ENCODE results near the gene UBE2K.
A peak's percentile ranks its signal among the peaks of the same experiment; 100 is the strongest.
"Not testable (repeated sequence)": the region's sequence is repeated elsewhere in the genome, so short reads cannot be mapped to it uniquely, and the experiment has no call there.

UBE2K gene

DNA sequence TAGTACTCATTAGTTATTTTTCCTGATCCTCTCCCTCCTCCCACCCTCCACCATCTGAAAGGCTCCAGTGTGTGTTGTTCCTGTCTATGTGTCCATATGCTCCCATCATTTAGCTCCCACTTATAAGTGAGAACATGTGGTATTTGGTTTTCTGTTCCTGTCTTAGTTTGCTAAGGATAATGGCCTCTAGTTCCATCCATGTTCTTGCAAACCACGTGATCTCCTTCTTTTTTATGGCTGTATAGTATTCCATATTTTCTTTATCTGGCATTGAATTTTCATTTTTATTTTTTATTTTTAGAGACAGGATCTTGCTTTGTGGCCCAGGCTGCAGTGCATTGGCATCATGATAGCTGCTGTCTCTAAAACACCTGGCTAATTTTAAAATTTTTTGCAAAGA, 11.9 kb upstream of the UBE2K start:
- Histone ChIP-seq H3K27ac (ENCODE audit: low read depth, low read length) (no peak overlapping the region), H3K4me1 (ENCODE audit: control insufficient read depth in 5 of 5, insufficient read depth in 5 of 5, low read length in 5 of 5) (peaks cover 0 to 4% (median 0%) of the 10 kb centered on the region in 5 donors), H3K9ac (ENCODE audit: low read length in 5 of 5) (no peak overlapping the region), H3K9me3 (ENCODE audit: control insufficient read depth in 5 of 5, low read length in 5 of 5) (no peaks in the 10 kb centered on the region), H3K27me3 (ENCODE audit: control insufficient read depth in 5 of 5, insufficient read depth in 4 of 5, low read length in 5 of 5) (no peaks in the 10 kb centered on the region), H3K4me3 (ENCODE audit: low read depth in 1 of 5, low read length in 5 of 5) (no peak overlapping the region), H3K36me3 (ENCODE audit: control insufficient read depth in 5 of 5, insufficient read depth in 5 of 5, low read length in 5 of 5) (no peaks in the 10 kb centered on the region)

DNA sequence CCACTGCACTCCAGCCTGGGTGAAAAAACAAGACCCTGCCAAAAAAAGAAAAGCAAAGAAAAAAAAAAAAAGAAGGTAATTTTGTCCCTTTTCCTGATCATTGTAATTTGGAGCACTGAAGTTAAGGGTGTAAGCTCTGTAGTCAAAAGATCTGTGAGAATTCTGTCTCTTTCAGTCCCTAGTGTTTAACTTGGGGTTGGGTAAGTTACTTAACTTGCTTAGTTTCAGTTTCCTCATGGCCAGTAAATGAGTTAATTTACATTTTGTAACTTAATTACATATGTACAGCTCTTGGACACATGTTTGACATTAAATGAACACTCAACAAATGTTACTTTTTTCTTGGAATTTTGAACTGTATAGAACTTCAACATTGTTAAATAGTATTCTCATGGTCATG, 10.9 kb upstream of the UBE2K start:
- H3K27ac ChIP-seq (ENCODE audit: low read depth, low read length) = no peak overlapping the region
- no peaks in the 10 kb centered on the region for H3K27me3 ChIP-seq (ENCODE audit: control insufficient read depth in 5 of 5, insufficient read depth in 4 of 5, low read length in 5 of 5)
- no peaks in the 10 kb centered on the region for H3K9me3 ChIP-seq (ENCODE audit: control insufficient read depth in 5 of 5, low read length in 5 of 5)
- no peaks in the 10 kb centered on the region for H3K36me3 ChIP-seq (ENCODE audit: control insufficient read depth in 5 of 5, insufficient read depth in 5 of 5, low read length in 5 of 5)
- H3K9ac ChIP-seq (ENCODE audit: low read length in 5 of 5) = no peak overlapping the region
- no peak overlapping the region for H3K4me3 ChIP-seq (ENCODE audit: low read depth in 1 of 5, low read length in 5 of 5)
- H3K4me1 ChIP-seq (ENCODE audit: control insufficient read depth in 5 of 5, insufficient read depth in 5 of 5, low read length in 5 of 5) = peaks cover 0 to 2% (median 0%) of the 10 kb centered on the region in 5 donors

DNA sequence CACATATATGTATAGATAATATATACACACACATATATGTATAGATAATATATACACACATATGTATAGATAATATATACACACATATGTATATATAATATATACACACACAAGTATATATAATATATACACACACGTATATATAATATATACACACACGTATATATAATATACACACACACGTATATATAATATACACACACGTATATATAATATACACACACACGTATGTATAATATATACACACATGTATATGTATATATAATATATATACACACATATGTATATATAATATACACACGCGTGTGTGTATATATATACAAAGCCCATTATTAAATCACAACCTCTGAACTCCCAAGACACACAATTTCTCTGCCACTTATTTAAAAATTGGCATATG, 8.0 kb upstream of the UBE2K start:
- H3K4me3 ChIP-seq (ENCODE audit: low read depth in 1 of 5, low read length in 5 of 5) = no peak overlapping the region
- no peak overlapping the region for H3K9ac ChIP-seq (ENCODE audit: low read length in 5 of 5)
- H3K4me1 ChIP-seq (ENCODE audit: control insufficient read depth in 5 of 5, insufficient read depth in 5 of 5, low read length in 5 of 5) = no peaks in the 10 kb centered on the region
- H3K27me3 ChIP-seq (ENCODE audit: control insufficient read depth in 5 of 5, insufficient read depth in 4 of 5, low read length in 5 of 5) = no peaks in the 10 kb centered on the region
- H3K9me3 ChIP-seq (ENCODE audit: control insufficient read depth in 5 of 5, low read length in 5 of 5) = no peaks in the 10 kb centered on the region
- H3K36me3 ChIP-seq (ENCODE audit: control insufficient read depth in 5 of 5, insufficient read depth in 5 of 5, low read length in 5 of 5) = no peaks in the 10 kb centered on the region
- H3K27ac ChIP-seq (ENCODE audit: low read depth, low read length) = no peak overlapping the region

DNA sequence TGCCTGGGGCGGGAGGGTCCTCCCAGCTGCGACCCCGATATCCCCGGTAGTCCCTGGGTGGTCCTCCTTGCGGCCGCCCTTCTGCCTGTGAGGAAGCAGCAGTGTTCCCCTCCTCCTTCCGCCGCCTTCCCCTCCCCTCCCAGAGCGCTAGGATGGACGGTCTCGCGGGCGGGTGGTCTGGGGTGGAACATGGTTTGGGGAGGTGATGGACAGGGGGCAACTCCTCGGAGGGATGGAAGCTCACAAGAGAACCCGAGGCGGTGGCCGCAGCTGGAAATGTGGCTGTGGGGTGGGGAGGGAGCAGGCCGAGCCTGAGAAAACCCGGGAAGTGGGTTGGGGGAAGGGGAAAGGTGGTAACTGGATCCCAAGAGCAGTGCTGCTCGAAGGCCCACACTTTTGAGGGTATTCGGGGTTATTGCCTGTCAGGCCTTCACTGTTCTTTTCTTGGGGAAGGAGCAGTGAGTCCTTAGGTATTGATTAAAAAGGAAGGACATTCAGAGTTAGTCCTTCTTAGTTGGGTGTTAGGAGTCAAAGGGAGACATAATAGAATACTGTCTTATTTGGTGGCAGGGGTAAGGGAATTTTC, 581 bp downstream of the UBE2K start:
- Histone ChIP-seq H3K4me1 (ENCODE audit: control insufficient read depth in 5 of 5, insufficient read depth in 5 of 5, low read length in 5 of 5) (peaks cover 3 to 42% (median 36%) of the 10 kb centered on the region in 5 donors), H3K4me3 (ENCODE audit: low read depth in 1 of 5, low read length in 5 of 5) (peak overlapping the region; percentile 81 to 100 (median 99)), H3K36me3 (ENCODE audit: control insufficient read depth in 5 of 5, insufficient read depth in 5 of 5, low read length in 5 of 5) (peaks cover 0 to 8% (median 3%) of the 10 kb centered on the region in 5 donors), H3K27ac (ENCODE audit: low read depth, low read length) (peak overlapping the region; percentile 97), H3K9me3 (ENCODE audit: control insufficient read depth in 5 of 5, low read length in 5 of 5) (no peaks in the 10 kb centered on the region), H3K27me3 (ENCODE audit: control insufficient read depth in 5 of 5, insufficient read depth in 4 of 5, low read length in 5 of 5) (no peaks in the 10 kb centered on the region), H3K9ac (ENCODE audit: low read length in 5 of 5) (peak overlapping the region; percentile 84 to 99 (median 98))

DNA sequence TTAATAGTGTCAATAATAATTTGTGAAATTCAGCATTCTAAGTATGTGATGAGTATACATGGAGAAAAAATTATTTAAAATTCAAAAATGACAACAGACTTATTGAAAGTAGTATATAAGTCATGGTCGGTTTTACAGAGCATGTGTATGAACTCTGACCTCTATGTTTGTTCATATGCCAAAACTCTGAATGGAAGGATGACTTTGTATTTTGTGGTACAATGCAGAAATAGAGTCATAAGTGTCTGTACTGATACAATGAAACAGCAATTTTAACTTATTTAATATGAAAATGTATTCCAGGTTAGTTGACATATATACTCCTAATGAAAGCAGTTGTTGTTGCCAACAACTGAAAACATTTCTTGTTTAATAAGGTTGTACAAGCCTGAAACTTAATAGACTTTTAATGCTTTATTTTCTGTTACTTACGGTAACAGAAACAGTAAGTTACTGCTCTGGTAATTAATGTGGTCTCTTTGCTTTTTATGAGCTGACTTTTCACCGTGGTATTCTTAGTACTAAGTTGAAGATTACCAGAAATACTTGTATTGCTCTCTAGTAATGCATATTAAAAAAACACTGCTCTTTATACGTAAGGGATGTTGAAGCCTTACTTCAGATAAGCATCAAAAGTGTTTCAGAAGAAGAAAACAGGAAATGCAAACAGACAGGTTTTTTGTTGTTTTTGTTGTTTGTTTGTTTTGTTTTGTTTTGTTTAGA, 1.9 kb downstream of the UBE2K start:
- H3K27me3 ChIP-seq (ENCODE audit: control insufficient read depth in 5 of 5, insufficient read depth in 4 of 5, low read length in 5 of 5) = no peaks in the 10 kb centered on the region
- peak overlapping the region in 3 of 5 donors; percentile 25 to 98 (median 98) for H3K9ac ChIP-seq (ENCODE audit: low read length in 5 of 5)
- peak overlapping the region; percentile 5 to 100 (median 81) for H3K4me3 ChIP-seq (ENCODE audit: low read depth in 1 of 5, low read length in 5 of 5)
- H3K9me3 ChIP-seq (ENCODE audit: control insufficient read depth in 5 of 5, low read length in 5 of 5) = no peaks in the 10 kb centered on the region
- peak overlapping the region; percentile 97 for H3K27ac ChIP-seq (ENCODE audit: low read depth, low read length)
- H3K36me3 ChIP-seq (ENCODE audit: control insufficient read depth in 5 of 5, insufficient read depth in 5 of 5, low read length in 5 of 5) = peaks cover 0 to 8% (median 3%) of the 10 kb centered on the region in 5 donors
- peaks cover 3 to 42% (median 36%) of the 10 kb centered on the region in 5 donors for H3K4me1 ChIP-seq (ENCODE audit: control insufficient read depth in 5 of 5, insufficient read depth in 5 of 5, low read length in 5 of 5)

DNA sequence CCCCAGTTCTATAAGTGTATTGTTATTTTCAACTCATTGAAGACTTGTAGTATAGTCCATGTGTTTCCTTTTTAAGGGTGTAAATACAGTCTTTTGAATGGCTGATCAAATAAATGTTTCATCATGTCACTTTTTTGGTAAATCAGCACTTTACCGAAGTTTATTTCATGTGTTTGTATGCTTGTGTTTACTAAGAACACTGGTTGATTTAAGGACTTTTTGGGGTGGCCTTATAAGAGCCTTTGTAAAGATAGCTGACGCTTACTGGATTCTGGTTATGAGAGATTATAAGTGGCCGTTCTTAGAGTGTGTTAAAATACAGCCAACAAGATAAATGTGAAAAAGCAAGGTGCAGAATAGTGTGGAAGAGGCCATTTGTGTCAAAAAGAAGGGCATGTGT, 2.6 kb downstream of the UBE2K start:
- Histone ChIP-seq H3K27ac (ENCODE audit: low read depth, low read length) (peak overlapping the region; percentile 97), H3K36me3 (ENCODE audit: control insufficient read depth in 5 of 5, insufficient read depth in 5 of 5, low read length in 5 of 5) (peaks cover 0 to 8% (median 3%) of the 10 kb centered on the region in 5 donors), H3K4me1 (ENCODE audit: control insufficient read depth in 5 of 5, insufficient read depth in 5 of 5, low read length in 5 of 5) (peaks cover 3 to 42% (median 36%) of the 10 kb centered on the region in 5 donors), H3K4me3 (ENCODE audit: low read depth in 1 of 5, low read length in 5 of 5) (peak overlapping the region in 2 of 5 donors; percentile 23 to 81), H3K27me3 (ENCODE audit: control insufficient read depth in 5 of 5, insufficient read depth in 4 of 5, low read length in 5 of 5) (no peaks in the 10 kb centered on the region), H3K9ac (ENCODE audit: low read length in 5 of 5) (peak overlapping the region in 2 of 5 donors; percentile 23 to 98), H3K9me3 (ENCODE audit: control insufficient read depth in 5 of 5, low read length in 5 of 5) (no peaks in the 10 kb centered on the region)

DNA sequence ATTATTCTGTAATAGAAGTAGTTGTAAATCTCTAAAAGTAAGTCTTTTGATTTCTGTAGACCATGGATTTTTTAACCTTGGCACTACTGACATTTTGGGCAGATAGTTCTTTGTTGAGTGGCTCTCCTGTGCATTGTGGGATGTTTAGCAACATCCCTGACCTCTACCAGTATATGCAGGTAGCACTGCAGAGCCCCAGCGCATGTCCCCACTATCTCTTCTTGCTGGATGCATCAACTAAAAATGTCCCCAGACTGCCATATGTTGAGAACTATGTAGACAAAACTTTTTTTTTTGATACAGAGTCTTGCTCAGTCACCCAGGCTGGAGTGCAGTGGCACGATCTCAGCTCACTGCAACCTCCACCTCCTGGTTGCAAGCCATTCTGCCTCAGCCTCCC, 4.8 kb downstream of the UBE2K start:
- Histone ChIP-seq H3K9ac (ENCODE audit: low read length in 5 of 5) (no peak overlapping the region), H3K27me3 (ENCODE audit: control insufficient read depth in 5 of 5, insufficient read depth in 4 of 5, low read length in 5 of 5) (no peaks in the 10 kb centered on the region), H3K27ac (ENCODE audit: low read depth, low read length) (no peak overlapping the region), H3K4me1 (ENCODE audit: control insufficient read depth in 5 of 5, insufficient read depth in 5 of 5, low read length in 5 of 5) (peaks cover 3 to 42% (median 34%) of the 10 kb centered on the region in 5 donors), H3K36me3 (ENCODE audit: control insufficient read depth in 5 of 5, insufficient read depth in 5 of 5, low read length in 5 of 5) (peaks cover 0 to 8% (median 3%) of the 10 kb centered on the region in 5 donors), H3K9me3 (ENCODE audit: control insufficient read depth in 5 of 5, low read length in 5 of 5) (no peaks in the 10 kb centered on the region), H3K4me3 (ENCODE audit: low read depth in 1 of 5, low read length in 5 of 5) (no peak overlapping the region)

DNA sequence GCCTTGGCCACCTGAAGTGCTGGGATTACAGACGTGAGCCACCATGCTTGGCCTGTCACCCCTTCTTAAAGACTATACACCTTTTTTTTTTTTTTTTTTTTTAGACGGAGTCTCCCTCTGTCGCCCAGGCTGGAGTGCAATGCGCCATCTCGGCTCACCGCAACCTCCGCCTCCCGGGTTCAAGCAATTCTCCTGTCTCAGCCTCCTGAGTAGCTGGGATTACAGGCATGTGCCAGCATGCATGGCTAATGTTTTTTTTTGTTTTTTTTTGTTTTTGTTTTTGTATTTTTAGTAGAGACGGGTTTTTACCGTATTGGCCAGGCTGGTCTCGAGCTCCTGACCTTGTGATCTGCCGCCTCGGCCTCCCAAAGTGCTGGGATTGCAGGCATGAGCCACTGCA, 6.9 kb downstream of the UBE2K start:
- not testable (repeated sequence) for H3K27me3 ChIP-seq (ENCODE audit: control insufficient read depth in 5 of 5, insufficient read depth in 4 of 5, low read length in 5 of 5); H3K27ac ChIP-seq (ENCODE audit: low read depth, low read length); H3K36me3 ChIP-seq (ENCODE audit: control insufficient read depth in 5 of 5, insufficient read depth in 5 of 5, low read length in 5 of 5); H3K4me3 ChIP-seq (ENCODE audit: low read depth in 1 of 5, low read length in 5 of 5); H3K9ac ChIP-seq (ENCODE audit: low read length in 5 of 5); H3K9me3 ChIP-seq (ENCODE audit: control insufficient read depth in 5 of 5, low read length in 5 of 5)
- peaks cover 3 to 36% (median 30%) of the 10 kb centered on the region in 5 donors for H3K4me1 ChIP-seq (ENCODE audit: control insufficient read depth in 5 of 5, insufficient read depth in 5 of 5, low read length in 5 of 5)

DNA sequence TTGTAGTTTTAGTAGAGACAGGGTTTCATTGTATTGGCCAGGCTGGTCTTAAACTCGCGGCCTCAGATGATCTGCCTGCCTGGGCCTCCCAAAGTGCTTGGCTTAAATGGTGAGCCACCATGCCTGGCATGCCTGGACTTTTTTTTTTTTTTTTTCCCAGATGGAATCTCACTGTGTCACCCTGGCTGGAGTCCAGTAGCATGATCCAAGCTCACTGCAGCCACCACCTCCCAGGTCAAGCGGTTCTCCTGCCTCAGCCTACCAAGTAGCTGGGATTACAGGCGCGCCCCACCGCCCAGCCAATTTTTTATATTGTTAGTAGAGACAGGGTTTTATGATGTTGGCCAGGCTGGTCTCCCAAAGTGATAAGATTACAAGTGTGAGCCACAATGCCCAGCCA, 8.4 kb downstream of the UBE2K start:
- Histone ChIP-seq H3K9me3 (ENCODE audit: control insufficient read depth in 5 of 5, low read length in 5 of 5) (no peaks in the 10 kb centered on the region), H3K27me3 (ENCODE audit: control insufficient read depth in 5 of 5, insufficient read depth in 4 of 5, low read length in 5 of 5) (no peaks in the 10 kb centered on the region), H3K4me3 (ENCODE audit: low read depth in 1 of 5, low read length in 5 of 5) (no peak overlapping the region), H3K27ac (ENCODE audit: low read depth, low read length) (peak overlapping the region; percentile 74), H3K9ac (ENCODE audit: low read length in 5 of 5) (no peak overlapping the region), H3K4me1 (ENCODE audit: control insufficient read depth in 5 of 5, insufficient read depth in 5 of 5, low read length in 5 of 5) (peaks cover under 1 to 24% (median 15%) of the 10 kb centered on the region in 5 donors), H3K36me3 (ENCODE audit: control insufficient read depth in 5 of 5, insufficient read depth in 5 of 5, low read length in 5 of 5) (peaks cover 0 to 8% (median 3%) of the 10 kb centered on the region in 5 donors)

DNA sequence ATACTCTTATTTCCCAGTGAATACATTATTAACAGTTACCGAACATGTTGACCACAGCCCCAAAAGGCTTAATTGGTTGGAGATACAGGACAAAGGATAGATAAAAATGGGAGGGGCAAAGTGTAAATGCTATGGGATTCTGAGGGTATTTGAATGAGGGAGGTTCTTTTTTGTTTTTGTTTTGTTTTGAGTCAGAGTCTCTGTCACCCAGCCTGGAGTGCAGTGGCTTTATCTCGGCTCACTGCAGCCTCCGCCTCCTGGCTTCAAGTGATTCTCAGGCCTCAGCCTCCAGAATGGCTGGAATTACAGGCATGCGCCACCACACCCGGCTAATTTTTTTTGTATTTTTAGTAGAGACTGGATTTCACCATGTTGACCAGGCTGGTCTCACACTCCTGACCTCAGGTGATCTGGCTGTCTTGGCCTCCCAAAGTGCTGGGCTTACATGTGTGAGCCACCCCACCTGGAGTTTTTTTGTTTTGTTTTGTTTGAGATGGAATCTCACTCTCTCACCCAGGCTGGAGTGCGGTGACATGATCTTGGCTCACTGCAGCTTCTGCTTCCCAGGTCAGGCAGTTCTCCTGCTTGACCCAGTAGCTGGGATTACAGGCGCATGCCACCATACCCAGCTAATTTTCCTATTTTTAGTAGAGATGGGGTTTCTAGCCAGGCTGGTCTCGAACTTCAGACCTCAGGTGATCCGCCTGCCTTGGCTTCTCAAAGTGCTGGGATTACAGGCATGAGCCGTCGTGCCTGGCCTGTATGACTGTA, 9.0 kb downstream of the UBE2K start:
- Histone ChIP-seq H3K9ac (ENCODE audit: low read length in 5 of 5) (no peak overlapping the region), H3K36me3 (ENCODE audit: control insufficient read depth in 5 of 5, insufficient read depth in 5 of 5, low read length in 5 of 5) (peaks cover 0 to 8% (median 3%) of the 10 kb centered on the region in 5 donors), H3K27me3 (ENCODE audit: control insufficient read depth in 5 of 5, insufficient read depth in 4 of 5, low read length in 5 of 5) (no peaks in the 10 kb centered on the region), H3K4me3 (ENCODE audit: low read depth in 1 of 5, low read length in 5 of 5) (no peak overlapping the region), H3K4me1 (ENCODE audit: control insufficient read depth in 5 of 5, insufficient read depth in 5 of 5, low read length in 5 of 5) (peaks cover 0 to 24% (median 11%) of the 10 kb centered on the region in 5 donors), H3K27ac (ENCODE audit: low read depth, low read length) (peak overlapping the region; percentile 74), H3K9me3 (ENCODE audit: control insufficient read depth in 5 of 5, low read length in 5 of 5) (no peaks in the 10 kb centered on the region)
